ENCODE measurements around the gene HPN.

- TF ChIP-seq CTCF (IDR thresholded peaks at IDR 0.05; ENCODE audit: poor library complexity) (no peak), EZH2phosphoT487 (IDR thresholded peaks at IDR 0.05; ENCODE audit: low read depth, severe bottlenecking, unreplicated experiment) (no peak), EZH2 (IDR thresholded peaks at IDR 0.05; ENCODE audit: borderline replicate concordance) (no peak)
Measured at GRCh38 chr19:35049456-35049855, 7.9 kb downstream of the HPN start.
